ENCODE results near the gene COMMD2. TPM values are rescaled to one million over a fixed set of nuclear protein-coding genes. Genes with fewer than 3 reads are reported as not detected.
A peak's percentile ranks its signal among the peaks of the same experiment; 100 is the strongest.

The COMMD2 gene
- total and polyA plus RNA-seq, 11 donors = 4.5 to 25.8 (median 17.3) TPM

DNA sequence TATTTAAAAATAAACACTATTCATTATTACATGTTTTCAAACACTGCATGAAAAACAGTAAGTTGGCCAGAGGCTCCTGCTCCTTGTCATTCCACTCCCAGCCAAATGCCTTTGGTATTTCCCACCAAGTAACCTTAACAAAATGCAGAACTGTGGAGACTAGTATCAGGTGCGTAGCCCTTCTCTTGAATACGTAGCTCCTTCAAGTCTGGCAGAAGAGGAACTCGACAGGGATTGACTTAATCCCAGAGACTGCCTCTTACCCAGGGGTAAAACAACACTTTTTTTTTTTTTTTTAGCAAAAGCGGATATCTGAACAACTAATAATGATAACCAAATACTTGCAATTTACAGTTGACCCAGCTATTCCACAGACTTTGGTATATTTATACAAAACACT is 738 bp downstream of the COMMD2 start:
- intact Hi-C loops (cut with DNase I) = loop anchor here in 1 of 10 donors (5.0 kb wide), 1 partner anchor 61 kb away; the partner anchor contains the start of gene RNF13
- ATAC-seq (no peak), DNase-seq (no peak)
- Histone ChIP-seq H3K27me3 (no peaks in the 10 kb centered on the region), H3K9me3 (no peaks in the 10 kb centered on the region), H3K36me3 (peaks cover 0 to 46% (median 38%) of the 10 kb centered on the region in 9 donors), H3K27ac (peak overlapping the region in 6 of 12 donors; percentile 65 to 81 (median 71)), H3K4me3 (peak overlapping the region; percentile 65 to 94 (median 82)), H3K4me1 (peaks cover 0 to 19% (median 9%) of the 10 kb centered on the region in 12 donors)
- no peak for TF ChIP-seq POLR2A (IDR thresholded peaks at IDR 0.05)
- TF ChIP-seq, protein P1, sequence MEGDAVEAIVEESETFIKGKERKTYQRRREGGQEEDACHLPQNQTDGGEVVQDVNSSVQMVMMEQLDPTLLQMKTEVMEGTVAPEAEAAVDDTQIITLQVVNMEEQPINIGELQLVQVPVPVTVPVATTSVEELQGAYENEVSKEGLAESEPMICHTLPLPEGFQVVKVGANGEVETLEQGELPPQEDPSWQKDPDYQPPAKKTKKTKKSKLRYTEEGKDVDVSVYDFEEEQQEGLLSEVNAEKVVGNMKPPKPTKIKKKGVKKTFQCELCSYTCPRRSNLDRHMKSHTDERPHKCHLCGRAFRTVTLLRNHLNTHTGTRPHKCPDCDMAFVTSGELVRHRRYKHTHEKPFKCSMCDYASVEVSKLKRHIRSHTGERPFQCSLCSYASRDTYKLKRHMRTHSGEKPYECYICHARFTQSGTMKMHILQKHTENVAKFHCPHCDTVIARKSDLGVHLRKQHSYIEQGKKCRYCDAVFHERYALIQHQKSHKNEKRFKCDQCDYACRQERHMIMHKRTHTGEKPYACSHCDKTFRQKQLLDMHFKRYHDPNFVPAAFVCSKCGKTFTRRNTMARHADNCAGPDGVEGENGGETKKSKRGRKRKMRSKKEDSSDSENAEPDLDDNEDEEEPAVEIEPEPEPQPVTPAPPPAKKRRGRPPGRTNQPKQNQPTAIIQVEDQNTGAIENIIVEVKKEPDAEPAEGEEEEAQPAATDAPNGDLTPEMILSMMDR (IDR thresholded peaks at IDR 0.05) = no peak
- WGBS, 4 donors = 5 to 11% (median 9%) methylated on average over 4 of the region's 4 CpGs

DNA sequence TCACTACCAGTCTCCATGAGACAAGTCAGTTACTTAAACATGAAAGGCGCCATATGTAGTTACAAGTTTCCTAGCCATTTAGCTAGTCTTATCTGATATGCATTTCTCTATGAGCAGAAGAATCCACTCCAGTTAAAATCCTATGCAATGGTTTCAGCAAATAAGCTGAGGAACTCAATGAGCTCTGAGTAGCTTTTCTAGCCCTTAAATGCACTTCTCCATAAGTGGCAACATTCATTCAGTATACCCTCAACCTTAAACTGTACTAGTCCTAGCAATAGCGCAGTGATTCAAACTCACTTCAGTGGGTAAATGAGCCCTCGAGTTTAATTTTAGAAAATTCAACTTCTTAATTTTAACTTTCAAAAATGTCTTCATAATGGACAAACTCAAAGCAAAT is 7.7 kb downstream of the COMMD2 start:
- ATAC-seq = no peak
- no peak overlapping the region for H3K27ac ChIP-seq
- DNase-seq = no peak
- H3K4me3 ChIP-seq = no peak overlapping the region
- H3K9me3 ChIP-seq = no peaks in the 10 kb centered on the region
- H3K27me3 ChIP-seq = no peaks in the 10 kb centered on the region
- no peak for TF ChIP-seq POLR2A (IDR thresholded peaks at IDR 0.05)
- TF ChIP-seq, protein P1 (IDR thresholded peaks at IDR 0.05) = no peak
- H3K36me3 ChIP-seq = peaks cover 0 to 100% (median 89%) of the 10 kb centered on the region in 9 donors
- intact Hi-C loops (cut with DNase I) = no loop called here
- WGBS, 4 donors = 98 to 100% (median 99%) methylated on average over 3 of the region's 3 CpGs
- H3K4me1 ChIP-seq = peaks cover 0 to 7% (median 0%) of the 10 kb centered on the region in 12 donors

DNA sequence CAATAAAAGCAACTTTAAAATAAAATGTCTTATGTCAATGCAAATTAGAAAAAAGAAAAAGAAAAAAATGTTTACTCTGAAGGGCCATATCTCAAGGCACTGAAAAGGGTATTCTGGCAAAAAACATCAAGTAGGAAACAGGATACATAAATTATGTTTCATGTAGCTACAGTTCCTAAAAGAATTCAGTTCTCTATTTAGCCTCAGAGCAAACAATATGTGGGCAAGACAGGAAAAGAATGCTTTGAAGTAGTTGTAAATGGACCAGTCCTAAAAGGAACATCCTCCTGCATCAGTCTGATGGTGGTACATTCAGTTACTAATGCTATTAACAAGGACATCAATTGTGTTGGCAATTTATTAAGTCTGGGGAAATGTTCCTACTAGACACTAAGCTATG is 8.1 kb downstream of the COMMD2 start:
- intact Hi-C loops (cut with DNase I) = no loop called here
- Histone ChIP-seq H3K4me3 (no peak overlapping the region), H3K36me3 (peaks cover 0 to 100% (median 89%) of the 10 kb centered on the region in 9 donors), H3K27ac (no peak overlapping the region), H3K27me3 (no peaks in the 10 kb centered on the region), H3K4me1 (peaks cover 0 to 7% (median 0%) of the 10 kb centered on the region in 12 donors), H3K9me3 (no peaks in the 10 kb centered on the region)
- ATAC-seq = no peak
- no peak for DNase-seq
- TF ChIP-seq POLR2A (IDR thresholded peaks at IDR 0.05) = no peak
- TF ChIP-seq, protein P1 (IDR thresholded peaks at IDR 0.05) = no peak

DNA sequence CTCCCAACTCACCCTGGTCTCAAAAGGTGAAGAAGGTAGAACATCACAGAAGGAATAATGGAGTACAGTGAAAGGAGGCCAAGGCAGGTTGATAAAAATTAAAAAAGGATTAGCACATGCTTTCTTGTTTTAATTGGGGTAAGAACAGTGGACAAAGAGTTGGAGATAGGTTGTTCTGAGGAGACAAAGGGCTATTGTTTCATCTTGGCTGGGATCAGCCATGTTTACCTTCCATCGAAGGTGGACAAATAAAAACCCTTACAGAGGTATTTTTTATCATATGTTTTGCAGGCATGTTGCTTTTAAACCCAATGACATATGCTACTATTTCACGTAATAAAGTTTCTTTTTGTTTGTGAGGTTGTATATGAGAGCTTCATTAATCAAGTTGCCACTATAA is 12.9 kb downstream of the COMMD2 start:
- no peak for TF ChIP-seq POLR2A (IDR thresholded peaks at IDR 0.05)
- TF ChIP-seq, protein P1 (IDR thresholded peaks at IDR 0.05) = no peak
- no peak overlapping the region for H3K27ac ChIP-seq
- H3K27me3 ChIP-seq = no peaks in the 10 kb centered on the region
- WGBS, 4 donors = 89 to 96% (median 93%) methylated on average over 2 of the region's 2 CpGs
- peaks cover 0 to 81% (median 52%) of the 10 kb centered on the region in 9 donors for H3K36me3 ChIP-seq
- H3K4me3 ChIP-seq = no peak overlapping the region
- ATAC-seq = no peak
- DNase-seq = no peak
- no peaks in the 10 kb centered on the region for H3K9me3 ChIP-seq
- intact Hi-C loops (cut with DNase I) = no loop called here
- peaks cover 0 to 5% (median 0%) of the 10 kb centered on the region in 12 donors for H3K4me1 ChIP-seq
